PC-9 (cell line): ENCODE results near the gene NFKBIB. TPM values are rescaled to one million over a fixed set of nuclear protein-coding genes. Genes with fewer than 3 reads are reported as not detected.

ENCODE experiments used
- BruUV-seq: library from RNA; stranded (reverse); fragments of 400-500 nt; replicated peaks from 2 replicates; lab custom pipeline; 2021; lab: Mats Ljungman, UMichigan
- CTCF ChIA-PET: fragments of 300-600 bp; sonication (Branson Sonifier 250); formaldehyde crosslinking; loops from one replicate; lab custom pipeline; 2022; ENCODE audit warnings: antibody characterized with exemption; lab: Charles Lee
- POLR2A ChIA-PET: fragments of 300-600 bp; sonication (Branson Sonifier 250); formaldehyde crosslinking; loops from one replicate; lab custom pipeline; 2022; ENCODE audit warnings: antibody characterized with exemption; ENCODE audit not compliant: unreplicated experiment; lab: Charles Lee
- DNase-seq, 2 experiments: peaks; one replicate each; pipeline versions ENCODE4 v3.0.0 to v3.0.0-alpha.2; 2015 to 2022; ENCODE audit warnings: mixed read lengths in 1 of 2
- H2AFZ ChIP-seq: fragments of 200-600 bp; sonication (generic); 2 replicates; pipeline ENCODE4 v1.8.1; 2017; ENCODE audit warnings: antibody characterized with exemption
- H3F3A ChIP-seq: fragments of 200-600 bp; sonication (generic); 2 replicates; pipeline ENCODE4 v1.8.1; 2017; ENCODE audit warnings: antibody characterized with exemption, mild to moderate bottlenecking, low read depth; ENCODE audit not compliant: insufficient read depth
- H3K27ac ChIP-seq: fragments of 200-600 bp; sonication (generic); 2 replicates; pipeline ENCODE4 v1.6.1; 2016; ENCODE audit warnings: mixed run types
- H3K27me3 ChIP-seq: fragments of 200-600 bp; sonication (generic); 2 replicates; pipeline ENCODE4 v1.6.1; 2016; ENCODE audit warnings: low read depth, mixed run types; ENCODE audit not compliant: insufficient read depth
- H3K36me3 ChIP-seq: fragments of 200-600 bp; sonication (generic); 2 replicates; pipeline ENCODE4 v1.6.1; 2016; ENCODE audit warnings: low read depth, mixed run types
- H3K4me1 ChIP-seq: fragments of 200-600 bp; sonication (generic); replicated peaks from 2 replicates; pipeline ENCODE4 v1.6.1; 2016; ENCODE audit warnings: mixed run types; ENCODE audit not compliant: insufficient read depth
- H3K4me2 ChIP-seq: fragments of 200-600 bp; sonication (generic); 2 replicates; pipeline ENCODE4 v1.6.1; 2017; ENCODE audit warnings: mixed run types
- H3K4me3 ChIP-seq: fragments of 200-600 bp; sonication (generic); 2 replicates; pipeline ENCODE4 v1.6.1; 2016; ENCODE audit warnings: mixed run types
- H3K79me2 ChIP-seq: fragments of 200-600 bp; sonication (generic); 2 replicates; pipeline ENCODE4 v1.6.1; 2017; ENCODE audit warnings: low read depth, mixed run types
- H3K9me2 ChIP-seq: fragments of 200-600 bp; sonication (generic); 2 replicates; pipeline ENCODE4 v1.8.1; 2017; ENCODE audit warnings: mild to moderate bottlenecking; ENCODE audit not compliant: insufficient read depth
- H3K9me3 ChIP-seq: fragments of 200-600 bp; sonication (generic); 2 replicates; pipeline ENCODE4 v1.8.1; 2016; ENCODE audit warnings: low read depth; ENCODE audit not compliant: insufficient read depth
- H4K20me1 ChIP-seq: fragments of 200-600 bp; sonication (generic); 2 replicates; pipeline ENCODE4 v1.8.1; 2017; ENCODE audit not compliant: insufficient read depth
- EZH2 ChIP-seq: fragments of 200-600 bp; sonication (generic); IDR thresholded peaks from 2 replicates; pipeline ENCODE4 v1.8.0; 2017; ENCODE audit warnings: antibody characterized with exemption, low read depth
- intact Hi-C: fragments of 100-400 bp; cut with micrococcal nuclease; formaldehyde crosslinking; loops from one replicate; pipeline ENCODE4 v1.10.0; 2022; ENCODE audit not compliant: unreplicated experiment
- total RNA-seq: library from RNA; stranded (reverse); gene quantifications from 2 replicates; pipeline ENCODE4 v1.2.3, GENCODE V29; 2021
- TF ChIP-seq, protein P1 (sequence below): fragments of 200-600 bp; sonication (generic); conservative IDR thresholded peaks from 2 replicates; pipeline ENCODE4 v1.6.1; 2017; ENCODE audit warnings: mixed run types, antibody characterized with exemption, mild to moderate bottlenecking, moderate library complexity

The NFKBIB gene
- total RNA-seq, 1 experiment from 2014 or later, result 21.6 TPM

DNA sequence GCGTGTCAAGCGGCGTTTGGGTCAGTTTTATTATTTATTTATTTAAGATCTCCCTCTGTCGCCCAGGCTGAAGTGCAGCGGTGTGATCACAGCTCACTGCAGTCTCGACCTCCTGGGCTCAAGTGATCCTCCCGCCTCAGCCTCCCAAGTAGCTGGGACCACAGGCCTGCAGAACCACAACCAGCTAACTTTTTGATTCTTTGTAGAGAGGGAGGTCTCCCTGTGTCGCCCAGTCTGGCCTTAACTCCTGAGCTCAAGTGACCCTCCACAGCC, 31.7 kb downstream of the NFKBIB start:
- TF ChIP-seq, protein P1, sequence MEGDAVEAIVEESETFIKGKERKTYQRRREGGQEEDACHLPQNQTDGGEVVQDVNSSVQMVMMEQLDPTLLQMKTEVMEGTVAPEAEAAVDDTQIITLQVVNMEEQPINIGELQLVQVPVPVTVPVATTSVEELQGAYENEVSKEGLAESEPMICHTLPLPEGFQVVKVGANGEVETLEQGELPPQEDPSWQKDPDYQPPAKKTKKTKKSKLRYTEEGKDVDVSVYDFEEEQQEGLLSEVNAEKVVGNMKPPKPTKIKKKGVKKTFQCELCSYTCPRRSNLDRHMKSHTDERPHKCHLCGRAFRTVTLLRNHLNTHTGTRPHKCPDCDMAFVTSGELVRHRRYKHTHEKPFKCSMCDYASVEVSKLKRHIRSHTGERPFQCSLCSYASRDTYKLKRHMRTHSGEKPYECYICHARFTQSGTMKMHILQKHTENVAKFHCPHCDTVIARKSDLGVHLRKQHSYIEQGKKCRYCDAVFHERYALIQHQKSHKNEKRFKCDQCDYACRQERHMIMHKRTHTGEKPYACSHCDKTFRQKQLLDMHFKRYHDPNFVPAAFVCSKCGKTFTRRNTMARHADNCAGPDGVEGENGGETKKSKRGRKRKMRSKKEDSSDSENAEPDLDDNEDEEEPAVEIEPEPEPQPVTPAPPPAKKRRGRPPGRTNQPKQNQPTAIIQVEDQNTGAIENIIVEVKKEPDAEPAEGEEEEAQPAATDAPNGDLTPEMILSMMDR, result no peak
- TF ChIP-seq EZH2, result no peak
- Histone ChIP-seq H3K9me3 (peaks cover 7% of the 10 kb centered on the region; the same call in 1 of the 2 replicates), H3K27ac (peak overlapping the region; percentile 65), H3K9me2 (no peaks in the 10 kb centered on the region), H2AFZ (peak overlapping the region; percentile 81), H3K4me1 (peaks cover 17% of the 10 kb centered on the region; the same call in 1 of the 2 replicates), H3K36me3 (no peaks in the 10 kb centered on the region), H4K20me1 (no peaks in the 10 kb centered on the region; the same call in 1 of the 2 replicates), H3K79me2 (peaks cover 57% of the 10 kb centered on the region), H3K4me2 (peak overlapping the region; percentile 83), H3K27me3 (no peaks in the 10 kb centered on the region), H3F3A (peaks cover 19% of the 10 kb centered on the region), H3K4me3 (peak overlapping the region; percentile 86)
- ChIA-PET POLR2A (interaction anchor here (0.6 to 0.7 kb wide), 3 partner anchors 16 to 100 kb away, joined by 3 to 5 read pairs (median 4); no protein-coding TSS in a partner anchor), CTCF (interaction anchor here (0.5 to 3.3 kb wide), 3 partner anchors 203 to 704 kb away, joined by 3 to 13 read pairs (median 9); partner anchors contain the start of gene FAM98C)
- intact Hi-C loops, result loop anchor here (2.0 to 5.0 kb wide), 4 partner anchors 93 to 314 kb away; partner anchors contain the start of genes ECH1, EIF3K and MAP4K1
- BruUV-seq, result no TSS peak
- DNase-seq, result no peak

DNA sequence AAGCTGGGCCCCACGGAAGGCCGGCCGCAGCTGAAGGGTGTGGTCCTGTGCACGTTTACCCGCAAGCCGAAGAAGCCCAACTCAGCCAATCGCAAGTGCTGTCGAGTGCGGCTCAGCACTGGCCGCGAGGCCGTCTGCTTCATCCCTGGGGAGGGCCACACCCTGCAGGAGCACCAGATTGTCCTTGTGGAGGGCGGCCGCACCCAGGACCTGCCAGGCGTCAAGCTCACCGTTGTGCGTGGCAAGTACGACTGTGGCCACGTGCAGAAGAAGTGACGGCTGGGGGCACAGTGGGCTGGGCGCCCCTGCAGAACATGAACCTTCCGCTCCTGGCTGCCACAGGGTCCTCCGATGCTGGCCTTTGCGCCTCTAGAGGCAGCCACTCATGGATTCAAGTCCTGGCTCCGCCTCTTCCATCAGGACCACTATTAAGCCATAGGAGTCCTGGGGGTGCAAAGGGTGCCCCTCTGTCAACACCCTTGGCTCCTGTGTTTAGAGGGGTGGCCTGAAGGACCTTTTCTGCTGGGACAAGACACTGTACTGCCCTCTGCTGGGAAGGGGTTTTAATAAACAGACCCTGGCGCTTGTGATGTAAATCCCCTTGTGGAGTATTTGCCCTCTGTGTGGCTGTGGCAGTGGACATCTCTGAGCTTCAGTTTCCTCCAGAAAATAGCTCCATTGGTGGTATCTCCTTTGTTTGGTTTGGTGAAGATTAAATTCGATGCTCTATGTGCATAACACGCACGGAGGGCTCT, 32.8 kb downstream of the NFKBIB start:
- TF ChIP-seq, protein P1, result peak; percentile 40; the same call in 1 of the 2 replicates
- no peak for TF ChIP-seq EZH2
- Histone ChIP-seq H3K4me1 (peaks cover 17% of the 10 kb centered on the region; the same call in 1 of the 2 replicates), H3F3A (peaks cover 19% of the 10 kb centered on the region), H3K9me3 (peaks cover 7% of the 10 kb centered on the region; the same call in 1 of the 2 replicates), H3K79me2 (peaks cover 51% of the 10 kb centered on the region), H3K27ac (no peak overlapping the region), H3K27me3 (no peaks in the 10 kb centered on the region), H3K36me3 (no peaks in the 10 kb centered on the region), H3K9me2 (no peaks in the 10 kb centered on the region), H3K4me3 (0 out of 2 replicates have a peak overlapping the region, but pooled peaks have one; percentile 86), H2AFZ (no peak overlapping the region), H4K20me1 (no peaks in the 10 kb centered on the region; the same call in 1 of the 2 replicates), H3K4me2 (peak overlapping the region; percentile 83; the same call in 1 of the 2 replicates)
- ChIA-PET CTCF (interaction anchor here (0.5 to 0.6 kb wide), 3 partner anchors 314 to 342 kb away, joined by 3 to 5 read pairs (median 5); no protein-coding TSS in a partner anchor), POLR2A (interaction anchor here (0.6 kb wide), 1 partner anchor 185 kb away, joined by 7 read pairs; no protein-coding TSS in a partner anchor)
- intact Hi-C loops, result loop anchor here (5.0 kb wide), 2 partner anchors 200 to 315 kb away; partner anchors contain the start of genes EIF3K and MAP4K1
- no TSS peak for BruUV-seq
- DNase-seq, result no peak

DNA sequence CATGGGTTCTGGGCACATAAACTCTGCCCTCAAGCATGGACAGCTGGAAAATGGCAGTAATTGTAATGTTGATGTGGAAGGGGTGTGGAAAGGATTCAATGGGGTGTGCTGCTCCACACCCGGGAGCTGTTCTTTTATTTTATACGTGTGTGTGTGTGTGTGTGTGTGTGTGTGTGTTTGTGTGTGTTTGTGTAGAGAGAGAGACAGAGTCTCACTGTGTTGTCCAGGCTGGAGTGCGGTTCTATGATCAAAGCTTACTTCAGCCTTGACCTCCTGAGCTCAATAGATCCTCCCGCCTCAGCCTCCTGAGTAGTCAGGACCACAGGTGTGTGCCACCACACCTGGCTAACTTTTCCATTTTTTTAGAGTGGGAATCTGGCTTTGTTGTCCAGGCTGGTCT, 33.8 kb downstream of the NFKBIB start:
- intact Hi-C loops, result loop anchor here (5.0 kb wide), 2 partner anchors 201 to 316 kb away; partner anchors contain the start of genes EIF3K and MAP4K1
- POLR2A ChIA-PET, result interaction anchor here (0.6 kb wide), 1 partner anchor 186 kb away, joined by 7 read pairs; no protein-coding TSS in a partner anchor
- Histone ChIP-seq H2AFZ (no peak overlapping the region), H3F3A (peaks cover 19% of the 10 kb centered on the region), H3K9me2 (no peaks in the 10 kb centered on the region), H3K9me3 (peaks cover 7% of the 10 kb centered on the region; the same call in 1 of the 2 replicates), H3K79me2 (peaks cover 43% of the 10 kb centered on the region), H3K36me3 (no peaks in the 10 kb centered on the region), H3K4me3 (no peak overlapping the region), H3K4me2 (no peak overlapping the region), H3K27me3 (no peaks in the 10 kb centered on the region), H3K4me1 (peaks cover 17% of the 10 kb centered on the region; the same call in 1 of the 2 replicates), H4K20me1 (no peaks in the 10 kb centered on the region; the same call in 1 of the 2 replicates), H3K27ac (no peak overlapping the region)
- no peak for DNase-seq
- TF ChIP-seq EZH2, result no peak
- TF ChIP-seq, protein P1, result no peak
- BruUV-seq, result no TSS peak
- CTCF ChIA-PET, result interaction anchor here (0.5 kb wide), 1 partner anchor 323 kb away, joined by 5 read pairs; no protein-coding TSS in a partner anchor
